ENCODE results near the gene PPOX. TPM values are rescaled to one million over a fixed set of nuclear protein-coding genes. Genes with fewer than 3 reads are reported as not detected.

Gene PPOX
- total RNA-seq, 8 experiments from 2014 or later = 18.4 to 86.8 (median 39.6) TPM

DNA sequence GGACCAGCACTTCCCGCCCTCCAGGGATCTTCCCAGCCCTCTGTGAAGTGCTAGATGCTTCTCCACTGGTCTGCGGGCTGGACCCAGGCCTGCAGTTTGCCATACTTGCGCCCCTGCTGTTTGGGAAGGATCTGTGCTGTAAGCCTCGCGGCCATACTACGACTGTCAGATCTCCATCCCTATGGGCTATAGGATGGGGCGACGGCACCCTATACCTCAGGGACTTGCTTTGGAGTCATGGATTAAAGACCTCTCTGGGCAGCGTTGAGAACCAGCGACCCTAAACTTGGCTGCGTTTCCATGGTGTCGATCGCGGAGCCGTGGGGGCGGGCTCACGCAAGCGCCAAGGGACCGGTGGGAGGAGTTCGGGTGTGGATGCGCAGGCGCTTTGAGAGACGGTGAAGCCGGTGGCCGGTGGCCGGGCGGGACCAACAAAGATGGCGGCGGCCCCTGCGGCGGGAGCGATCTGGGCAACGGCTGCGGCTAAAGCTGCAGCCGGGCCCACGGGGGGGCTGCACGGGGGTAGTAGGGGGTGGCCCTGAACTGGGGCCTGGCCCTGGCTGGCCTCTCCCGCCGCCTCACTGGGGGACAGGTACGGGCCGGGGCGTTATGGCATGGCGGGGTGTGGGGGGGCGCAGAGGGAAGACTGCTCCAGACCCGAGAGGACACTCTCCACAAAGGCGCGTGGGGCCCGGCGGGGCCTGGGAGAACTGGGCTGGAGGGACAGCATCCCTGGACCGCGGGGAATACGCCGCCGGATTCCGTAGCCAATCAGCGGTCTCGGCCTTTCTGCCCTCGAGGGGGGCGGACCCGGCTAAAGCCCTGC, 6.9 kb upstream of the PPOX start, which contains the start of gene USP21:
Gene USP21, plus strand, starts transcription at position 414 of the 826 bp plus-strand sequence. CDS start 1,141 bp downstream, outside the sequence.
- Histone ChIP-seq H3K4me1 (replicated peaks in 1 of 2) (peaks cover 17% of the 10 kb centered on the region in 2 donors), H3K4me3 (peak within 1 kb of the TSS; percentile 81 to 99 (median 95)), H3K27ac (peak within 1 kb of the TSS; percentile 96 to 97)
- in situ Hi-C loops (cut with MboI; ENCODE audit: low pct_unique_long_range_greater_than_20kb in 2 of 9, low sequenced_read_pairs in 9 of 9, unreplicated experiment in 9 of 9) = loop anchor here in 1 of 9 experiments (25.0 kb wide), 1 partner anchor 747 kb away; the partner anchor contains the start of gene VANGL2
- ATAC-seq (replicated peaks in 6 of 8) = peak; percentile 90 to 96 (median 94)
- 0 to 25% (median 4%) methylated on average over 2 to 22 of the region's 60 CpGs; no CpG with 5 or more reads in 4 of the 10 experiments for WGBS, 10 experiments

DNA sequence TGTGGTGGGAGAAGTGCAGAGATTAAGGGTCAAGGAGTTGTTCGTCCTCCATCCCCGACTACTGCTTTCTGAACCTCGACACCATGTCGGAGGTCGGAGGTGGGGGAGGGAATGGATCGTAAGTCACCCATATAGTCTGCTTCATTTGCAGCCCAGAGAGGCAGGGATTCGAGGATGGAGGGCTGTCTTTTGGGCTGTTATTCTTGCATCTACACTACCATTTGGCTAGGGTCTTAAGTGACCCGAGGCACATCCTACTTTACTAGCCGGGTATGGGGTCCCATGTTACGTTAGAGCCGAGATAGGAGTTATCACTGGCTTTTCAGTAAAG, 6.3 kb upstream of the PPOX start:
- ATAC-seq (replicated peaks in 6 of 8) = no peak
- H3K4me1 ChIP-seq (replicated peaks in 1 of 2) = peaks cover 12% of the 10 kb centered on the region in 2 donors
- peak overlapping the region; percentile 81 to 99 (median 95) for H3K4me3 ChIP-seq
- in situ Hi-C loops (cut with MboI; ENCODE audit: low pct_unique_long_range_greater_than_20kb in 2 of 9, low sequenced_read_pairs in 9 of 9, unreplicated experiment in 9 of 9) = loop anchor here in 1 of 9 experiments (25.0 kb wide), 1 partner anchor 748 kb away; the partner anchor contains the start of gene VANGL2
- WGBS, 10 experiments = 27% methylated on average over 3 of the region's 11 CpGs; no CpG with 5 or more reads in 9 of the 10 experiments
- H3K27ac ChIP-seq = peak overlapping the region; percentile 96 to 97

DNA sequence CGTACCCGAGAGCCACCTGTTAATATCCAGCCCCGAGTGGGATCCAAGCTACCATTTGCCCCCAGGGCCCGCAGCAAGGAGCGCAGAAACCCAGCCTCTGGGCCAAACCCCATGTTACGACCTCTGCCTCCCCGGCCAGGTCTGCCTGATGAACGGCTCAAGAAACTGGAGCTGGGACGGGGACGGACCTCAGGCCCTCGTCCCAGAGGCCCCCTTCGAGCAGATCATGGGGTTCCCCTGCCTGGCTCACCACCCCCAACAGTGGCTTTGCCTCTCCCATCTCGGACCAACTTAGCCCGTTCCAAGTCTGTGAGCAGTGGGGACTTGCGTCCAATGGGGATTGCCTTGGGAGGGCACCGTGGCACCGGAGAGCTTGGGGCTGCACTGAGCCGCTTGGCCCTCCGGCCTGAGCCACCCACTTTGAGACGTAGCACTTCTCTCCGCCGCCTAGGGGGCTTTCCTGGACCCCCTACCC, 5.5 kb upstream of the PPOX start:
- Histone ChIP-seq H3K4me3 (peak overlapping the region in 1 of 5 donors; percentile 81), H3K27ac (no peak overlapping the region), H3K4me1 (replicated peaks in 1 of 2) (peaks cover 10 to 15% of the 10 kb centered on the region in 2 donors)
- WGBS, 10 experiments = 75 to 100% (median 94%) methylated on average over 2 to 17 of the region's 22 CpGs; no CpG with 5 or more reads in 2 of the 10 experiments
- in situ Hi-C loops (cut with MboI; ENCODE audit: low pct_unique_long_range_greater_than_20kb in 2 of 9, low sequenced_read_pairs in 9 of 9, unreplicated experiment in 9 of 9) = loop anchor here in 1 of 9 experiments (25.0 kb wide), 1 partner anchor 748 kb away; the partner anchor contains the start of gene VANGL2
- ATAC-seq (replicated peaks in 6 of 8) = no peak

DNA sequence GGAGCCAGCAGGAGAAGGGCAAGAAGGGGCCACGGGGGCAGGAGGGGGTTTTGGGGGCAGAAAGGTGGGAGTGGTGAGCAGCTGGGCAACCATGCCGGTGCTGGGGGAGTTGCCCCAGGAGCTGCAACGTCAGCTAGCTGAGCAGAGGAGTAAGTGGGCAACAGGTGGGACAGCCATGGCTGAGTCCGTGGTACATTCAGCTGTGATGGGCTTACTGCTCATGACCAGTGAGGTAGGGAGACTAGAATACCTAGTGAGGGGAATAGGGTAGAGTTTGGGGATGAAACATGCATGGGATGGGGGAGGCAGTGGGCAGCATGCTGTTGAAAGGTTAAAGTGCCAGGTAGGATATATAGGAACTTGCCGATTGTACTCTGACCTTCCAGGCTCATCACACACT, 4.6 kb upstream of the PPOX start:
- Histone ChIP-seq H3K4me1 (replicated peaks in 1 of 2) (peaks cover 10 to 15% of the 10 kb centered on the region in 2 donors), H3K27ac (no peak overlapping the region), H3K4me3 (no peak overlapping the region)
- 70 to 100% (median 93%) methylated on average over 1 to 3 of the region's 5 CpGs; no CpG with 5 or more reads in 7 of the 10 experiments for WGBS, 10 experiments
- no peak for ATAC-seq (replicated peaks in 6 of 8)
- in situ Hi-C loops (cut with MboI; ENCODE audit: low pct_unique_long_range_greater_than_20kb in 2 of 9, low sequenced_read_pairs in 9 of 9, unreplicated experiment in 9 of 9) = loop anchor here in 1 of 9 experiments (25.0 kb wide), 1 partner anchor 749 kb away; the partner anchor contains the start of gene VANGL2

DNA sequence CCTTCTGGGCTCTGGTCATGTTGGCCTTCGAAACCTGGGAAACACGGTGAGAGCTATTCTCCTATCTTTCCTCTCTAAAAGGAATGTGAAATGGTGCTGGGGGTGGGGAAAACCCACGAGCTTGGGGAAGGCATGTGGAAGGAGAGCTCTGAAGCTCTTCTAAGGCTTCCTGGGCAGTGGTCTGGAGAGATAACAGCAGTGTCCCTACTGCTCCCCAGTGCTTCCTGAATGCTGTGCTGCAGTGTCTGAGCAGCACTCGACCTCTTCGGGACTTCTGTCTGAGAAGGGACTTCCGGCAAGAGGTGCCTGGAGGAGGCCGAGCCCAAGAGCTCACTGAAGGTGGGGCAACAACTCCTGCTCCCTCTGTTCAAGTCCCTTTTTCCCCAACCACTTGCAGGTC, 4.2 kb upstream of the PPOX start:
- ATAC-seq (replicated peaks in 6 of 8) = no peak
- H3K4me3 ChIP-seq = no peak overlapping the region
- no peak overlapping the region for H3K27ac ChIP-seq
- in situ Hi-C loops (cut with MboI; ENCODE audit: low pct_unique_long_range_greater_than_20kb in 2 of 9, low sequenced_read_pairs in 9 of 9, unreplicated experiment in 9 of 9) = loop anchor here in 1 of 9 experiments (25.0 kb wide), 1 partner anchor 750 kb away; the partner anchor contains the start of gene VANGL2
- H3K4me1 ChIP-seq (replicated peaks in 1 of 2) = peaks cover 11 to 15% of the 10 kb centered on the region in 2 donors
- 82 to 92% (median 87%) methylated on average over 3 to 5 of the region's 7 CpGs; no CpG with 5 or more reads in 4 of the 10 experiments for WGBS, 10 experiments

DNA sequence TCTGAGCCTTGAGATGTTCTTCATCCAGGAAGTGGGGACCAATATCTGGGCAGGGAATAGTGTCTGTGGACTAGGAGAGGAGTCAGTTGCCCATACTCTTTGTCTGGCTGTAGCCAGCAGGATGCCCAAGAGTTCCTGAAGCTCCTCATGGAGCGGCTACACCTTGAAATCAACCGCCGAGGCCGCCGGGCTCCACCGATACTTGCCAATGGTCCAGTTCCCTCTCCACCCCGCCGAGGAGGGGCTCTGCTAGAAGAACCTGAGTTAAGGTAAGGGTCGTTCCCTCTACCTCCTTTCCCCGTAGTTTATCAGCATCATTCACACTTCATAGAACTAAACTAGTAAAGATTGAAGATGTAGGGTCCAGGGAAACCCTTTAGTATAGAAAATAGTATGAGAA, 3.4 kb upstream of the PPOX start:
- WGBS, 10 experiments = 73 to 100% (median 92%) methylated on average over 1 to 10 of the region's 10 CpGs; no CpG with 5 or more reads in 3 of the 10 experiments
- H3K27ac ChIP-seq = no peak overlapping the region
- no peak overlapping the region for H3K4me3 ChIP-seq
- peaks cover 17 to 22% of the 10 kb centered on the region in 2 donors for H3K4me1 ChIP-seq (replicated peaks in 1 of 2)
- ATAC-seq (replicated peaks in 6 of 8) = no peak
- in situ Hi-C loops (cut with MboI; ENCODE audit: low pct_unique_long_range_greater_than_20kb in 2 of 9, low sequenced_read_pairs in 9 of 9, unreplicated experiment in 9 of 9) = loop anchor here in 1 of 9 experiments (25.0 kb wide), 1 partner anchor 751 kb away; the partner anchor contains the start of gene VANGL2

DNA sequence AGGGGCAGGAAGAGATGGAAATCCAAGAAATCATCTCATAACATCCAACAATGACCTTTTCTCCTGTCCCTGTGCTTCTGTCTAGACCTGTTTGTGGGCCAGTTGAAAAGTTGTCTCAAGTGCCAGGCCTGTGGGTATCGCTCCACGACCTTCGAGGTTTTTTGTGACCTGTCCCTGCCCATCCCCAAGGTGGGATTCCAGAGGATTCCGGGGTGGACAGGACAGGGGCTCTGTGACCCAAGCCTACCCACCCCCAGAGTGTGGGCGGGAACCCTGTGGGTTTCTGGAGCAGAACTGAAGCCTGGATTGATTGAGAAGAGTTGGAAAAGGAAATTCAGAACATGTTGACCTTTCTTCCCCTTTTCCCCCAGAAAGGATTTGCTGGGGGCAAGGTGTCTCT, 2.4 kb upstream of the PPOX start:
- in situ Hi-C loops (cut with MboI; ENCODE audit: low pct_unique_long_range_greater_than_20kb in 2 of 9, low sequenced_read_pairs in 9 of 9, unreplicated experiment in 9 of 9) = loop anchor here in 1 of 9 experiments (25.0 kb wide), 1 partner anchor 751 kb away; the partner anchor contains the start of gene VANGL2
- Histone ChIP-seq H3K4me3 (no peak overlapping the region), H3K4me1 (replicated peaks in 1 of 2) (peaks cover 13 to 22% of the 10 kb centered on the region in 2 donors), H3K27ac (no peak overlapping the region)
- 77 to 100% (median 94%) methylated on average over 1 to 5 of the region's 5 CpGs; no CpG with 5 or more reads in 2 of the 10 experiments for WGBS, 10 experiments
- ATAC-seq (replicated peaks in 6 of 8) = no peak

DNA sequence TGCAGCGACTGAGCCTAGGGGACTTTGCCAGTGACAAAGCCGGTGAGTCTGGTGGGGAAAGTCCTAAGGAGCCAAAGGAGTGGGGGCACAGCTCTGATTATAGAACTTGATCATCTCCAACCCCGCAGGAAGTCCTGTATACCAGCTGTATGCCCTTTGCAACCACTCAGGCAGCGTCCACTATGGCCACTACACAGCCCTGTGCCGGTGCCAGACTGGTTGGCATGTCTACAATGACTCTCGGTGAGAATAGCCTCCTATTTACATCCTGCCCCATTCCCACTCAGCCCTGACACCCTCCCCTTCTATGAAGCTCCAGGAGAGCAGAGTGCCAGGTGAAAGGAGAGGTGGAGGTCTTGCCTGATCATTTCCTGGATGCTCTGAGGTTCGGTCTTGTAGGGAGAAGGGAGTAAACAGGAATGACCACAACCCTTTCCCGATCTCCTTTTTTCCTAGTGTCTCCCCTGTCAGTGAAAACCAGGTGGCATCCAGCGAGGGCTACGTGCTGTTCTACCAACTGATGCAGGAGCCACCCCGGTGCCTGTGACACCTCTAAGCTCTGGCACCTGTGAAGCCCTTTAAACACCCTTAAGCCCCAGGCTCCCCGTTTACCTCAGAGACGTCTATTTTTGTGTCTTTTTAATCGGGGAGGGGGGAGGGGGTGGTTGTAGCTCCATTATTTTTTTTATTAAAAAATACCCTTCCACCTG, 1.2 kb upstream of the PPOX start:
- ATAC-seq (replicated peaks in 6 of 8) = no peak
- WGBS, 10 experiments = 69 to 100% (median 92%) methylated on average over 1 to 11 of the region's 14 CpGs; no CpG with 5 or more reads in 3 of the 10 experiments
- Histone ChIP-seq H3K27ac (peak overlapping the region; percentile 76 to 84), H3K4me3 (peak overlapping the region; percentile 64 to 87 (median 72)), H3K4me1 (replicated peaks in 1 of 2) (peaks cover 11 to 19% of the 10 kb centered on the region in 2 donors)
- in situ Hi-C loops (cut with MboI; ENCODE audit: low pct_unique_long_range_greater_than_20kb in 2 of 9, low sequenced_read_pairs in 9 of 9, unreplicated experiment in 9 of 9) = loop anchor here in 1 of 9 experiments (25.0 kb wide), 1 partner anchor 753 kb away; the partner anchor contains the start of gene VANGL2

DNA sequence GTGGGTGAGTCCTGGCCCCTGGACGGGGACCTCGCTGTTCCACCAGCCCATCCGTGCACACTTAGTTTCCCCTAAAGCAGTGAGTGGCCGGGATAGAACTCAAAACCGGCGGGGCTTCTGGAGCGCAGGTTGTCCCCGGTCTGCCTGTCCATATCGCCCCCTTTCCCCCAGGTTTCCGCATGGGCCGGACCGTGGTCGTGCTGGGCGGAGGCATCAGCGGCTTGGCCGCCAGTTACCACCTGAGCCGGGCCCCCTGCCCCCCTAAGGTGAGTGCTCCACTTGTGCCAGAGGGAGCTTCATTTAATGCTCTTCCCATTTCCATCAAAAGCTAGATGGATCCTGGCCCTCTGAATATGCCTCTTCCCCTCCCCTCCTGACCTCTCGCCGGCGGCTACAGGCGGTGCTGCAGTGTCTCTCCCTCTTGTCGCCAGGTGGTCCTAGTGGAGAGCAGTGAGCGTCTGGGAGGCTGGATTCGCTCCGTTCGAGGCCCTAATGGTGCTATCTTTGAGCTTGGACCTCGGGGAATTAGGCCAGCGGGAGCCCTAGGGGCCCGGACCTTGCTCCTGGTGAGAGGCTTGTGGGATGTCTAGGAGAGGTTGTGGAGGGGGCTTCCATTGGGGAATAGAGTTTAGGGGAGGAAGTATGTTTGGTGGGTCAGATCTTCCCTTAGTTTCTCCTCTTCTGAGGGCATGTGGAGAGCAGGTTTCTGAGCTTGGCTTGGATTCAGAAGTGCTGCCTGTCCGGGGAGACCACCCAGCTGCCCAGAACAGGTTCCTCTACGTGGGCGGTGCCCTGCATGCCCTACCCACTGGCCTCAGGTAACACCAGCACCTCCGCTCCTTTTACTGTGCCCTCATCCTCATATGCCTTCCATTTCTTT, 683 bp downstream of the PPOX start:
- Histone ChIP-seq H3K27ac (peak overlapping the region; percentile 58 to 75), H3K4me3 (peak overlapping the region; percentile 64 to 87 (median 72)), H3K4me1 (replicated peaks in 1 of 2) (peaks cover 7 to 13% of the 10 kb centered on the region in 2 donors)
- 2 to 70% (median 15%) methylated on average over 4 to 21 of the region's 33 CpGs; no CpG with 5 or more reads in 1 of the 10 experiments for WGBS, 10 experiments
- in situ Hi-C loops (cut with MboI; ENCODE audit: low pct_unique_long_range_greater_than_20kb in 2 of 9, low sequenced_read_pairs in 9 of 9, unreplicated experiment in 9 of 9) = loop anchor here in 1 of 9 experiments (25.0 kb wide), 1 partner anchor 755 kb away; the partner anchor contains the start of gene VANGL2
- ATAC-seq (replicated peaks in 6 of 8) = peak in 3 of 8 experiments; percentile 0 to 1 (median 1)

DNA sequence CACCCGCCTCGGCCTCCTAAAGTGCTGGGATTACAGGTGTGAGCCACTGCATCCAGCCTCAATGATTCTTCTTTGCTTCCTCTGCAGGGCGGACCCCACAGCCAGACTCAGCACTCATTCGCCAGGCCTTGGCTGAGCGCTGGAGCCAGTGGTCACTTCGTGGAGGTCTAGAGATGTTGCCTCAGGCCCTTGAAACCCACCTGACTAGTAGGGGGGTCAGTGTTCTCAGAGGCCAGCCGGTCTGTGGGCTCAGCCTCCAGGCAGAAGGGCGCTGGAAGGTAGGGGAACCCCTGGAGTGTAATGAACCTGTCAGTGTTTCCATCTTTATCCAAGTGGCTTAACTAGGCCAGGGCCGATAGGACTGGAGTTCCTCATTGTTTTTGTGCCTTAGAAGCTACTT, 2.7 kb downstream of the PPOX start:
- ATAC-seq (replicated peaks in 6 of 8) = no peak
- no peak overlapping the region for H3K4me3 ChIP-seq
- in situ Hi-C loops (cut with MboI; ENCODE audit: low pct_unique_long_range_greater_than_20kb in 2 of 9, low sequenced_read_pairs in 9 of 9, unreplicated experiment in 9 of 9) = loop anchor here in 1 of 9 experiments (25.0 kb wide), 1 partner anchor 757 kb away; the partner anchor contains the start of gene VANGL2
- no peak overlapping the region for H3K27ac ChIP-seq
- 93 to 100% (median 97%) methylated on average over 1 to 9 of the region's 9 CpGs; no CpG with 5 or more reads in 5 of the 10 experiments for WGBS, 10 experiments
- H3K4me1 ChIP-seq (replicated peaks in 1 of 2) = peaks cover 7 to 13% of the 10 kb centered on the region in 2 donors

DNA sequence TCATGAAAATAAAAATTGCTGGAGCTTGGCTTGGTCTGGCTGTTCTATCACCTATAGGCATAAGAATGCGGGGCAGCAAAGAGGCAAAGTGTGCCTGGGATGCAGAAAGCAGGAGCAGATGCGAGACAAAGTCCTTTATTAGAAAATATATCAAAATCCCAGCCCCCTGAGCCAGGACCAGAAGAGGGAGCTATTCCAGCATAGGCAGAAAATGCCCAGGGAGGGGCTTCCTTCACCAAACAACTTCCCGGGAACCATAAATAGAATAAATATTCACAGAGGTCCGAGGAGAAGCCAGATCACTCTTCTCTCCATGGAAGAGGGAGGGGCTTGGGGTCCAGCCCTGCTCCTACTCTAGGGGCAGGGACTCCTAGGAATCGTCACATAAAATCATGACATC, 5.0 kb downstream of the PPOX start:
- H3K27ac ChIP-seq = no peak overlapping the region
- 35 to 87% (median 60%) methylated on average over 1 to 5 of the region's 5 CpGs; no CpG with 5 or more reads in 1 of the 10 experiments for WGBS, 10 experiments
- in situ Hi-C loops (cut with MboI; ENCODE audit: low pct_unique_long_range_greater_than_20kb in 2 of 9, low sequenced_read_pairs in 9 of 9, unreplicated experiment in 9 of 9) = loop anchor here in 1 of 9 experiments (25.0 kb wide), 1 partner anchor 759 kb away; the partner anchor contains the start of gene VANGL2

More for the DNA sequence above, 5.0 kb downstream of the PPOX start:
- ATAC-seq (replicated peaks in 6 of 8) = peak in 1 of 8 experiments; percentile 22
- Histone ChIP-seq H3K4me1 (replicated peaks in 1 of 2) (peaks cover 7 to 11% of the 10 kb centered on the region in 2 donors), H3K4me3 (no peak overlapping the region)
